Measurements from ENCODE around the gene ME3. TPM values are rescaled to one million over a fixed set of nuclear protein-coding genes. Genes with fewer than 3 reads are reported as not detected.

Gene ME3
- total RNA-seq, 5 donors from 2014 or later (not counting 1 experiment from before 2014, with no cell fraction given), result 2.2 to 5.0 (median 4.3) TPM

Other genes with a start within 250 kb of the ME3 start
- gene PRSS23, start 127.9 kb upstream of the ME3 start, total RNA-seq, result 1 to 10 TPM; 1.3 to 4.3 (median 1.6) TPM

All from T-cell (primary cell).